GM21717 (cell line): ENCODE measurements around the gene STAG3.
A peak's percentile ranks its signal among the peaks of the same experiment; 100 is the strongest.
"Not testable (repeated sequence)": the region's sequence is repeated elsewhere in the genome, so short reads cannot be mapped to it uniquely, and the experiment has no call there.

Experiments used
- ATAC-seq: cut with Tn5 transposase; IDR thresholded peaks from one replicate; pipeline ENCODE4 v1.9.1; 2021; ENCODE audit warnings: mild to moderate bottlenecking, moderate library complexity; ENCODE audit not compliant: unreplicated experiment

The STAG3 gene

GRCh38 chr7:100177045-100178001, at the start of gene STAG3, which contains the start of gene GPC2:
Gene STAG3 (plus strand): TSS chr7:100177918. CDS start chr7:100180557, 2,639 bp downstream.
Gene GPC2 (minus strand): TSS chr7:100177381. CDS start chr7:100177199, 182 bp downstream.
- ATAC-seq: peak; percentile 81

- ATAC-seq: no peak
These were observed 49.1 kb upstream of the STAG3 start for GRCh38 chr7:100128637-100128963.

GRCh38 chr7:100130220-100130607, 47.5 kb upstream of the STAG3 start:
- ATAC-seq: not testable (repeated sequence)

- ATAC-seq: no peak
These were observed 46.9 kb upstream of the STAG3 start for GRCh38 chr7:100130608-100131453.

- no peak for ATAC-seq
These were observed 45.6 kb upstream of the STAG3 start for GRCh38 chr7:100132126-100132525.

GRCh38 chr7:100132697-100133151, 45.0 kb upstream of the STAG3 start:
- ATAC-seq: peak; percentile 67

GRCh38 chr7:100137851-100138760, 39.6 kb upstream of the STAG3 start:
- no peak for ATAC-seq

- no peak for ATAC-seq
These were observed 36.2 kb upstream of the STAG3 start for GRCh38 chr7:100141555-100141949.

GRCh38 chr7:100142461-100142860, 35.3 kb upstream of the STAG3 start:
- ATAC-seq: no peak

- ATAC-seq: not testable (repeated sequence)
These were observed 31.4 kb upstream of the STAG3 start for GRCh38 chr7:100146350-100146749.

GRCh38 chr7:100147278-100147677, 30.4 kb upstream of the STAG3 start:
- ATAC-seq: no peak

- no peak for ATAC-seq
These were observed 29.5 kb upstream of the STAG3 start for GRCh38 chr7:100148225-100148558.

GRCh38 chr7:100148559-100149328, 29.0 kb upstream of the STAG3 start, which contains the start of gene LAMTOR4:
Gene LAMTOR4 (plus strand): TSS chr7:100148918. CDS start chr7:100148973, 55 bp downstream.
- ATAC-seq: peak; percentile 96

- no peak for ATAC-seq
These were observed 25.3 kb upstream of the STAG3 start for GRCh38 chr7:100152404-100152803.

GRCh38 chr7:100152937-100153666, 24.6 kb upstream of the STAG3 start:
- ATAC-seq: no peak

GRCh38 chr7:100153708-100154535, 23.8 kb upstream of the STAG3 start:
- ATAC-seq: no peak

- no peak for ATAC-seq
These were observed 22.8 kb upstream of the STAG3 start for GRCh38 chr7:100154651-100155491.
